BLaER1 treated with 17β-estradiol and CSF1 and Interleukin-3, amounts not matched to agents 10 nM and 100 nM (cell line): ENCODE results near the gene ZBTB43.
A peak's percentile ranks its signal among the peaks of the same experiment; 100 is the strongest.

Source experiments
- H3K27ac ChIP-seq, 11 experiments: shearing (Covaris generic); formaldehyde crosslinking; 2 replicates each; pipeline ENCODE4 v1.8.1; 2022
- H3K27me3 ChIP-seq, 11 experiments: shearing (Covaris generic); formaldehyde crosslinking; 2 replicates each; pipeline ENCODE4 v1.8.1; 2022
- H3K36me3 ChIP-seq, 11 experiments: shearing (Covaris generic); formaldehyde crosslinking; 2 replicates each; pipeline ENCODE4 v1.8.1; 2022
- H3K4me1 ChIP-seq, 10 experiments: shearing (Covaris generic); formaldehyde crosslinking; 2 replicates each; pipeline ENCODE4 v1.8.1; 2022
- H3K4me2 ChIP-seq, 11 experiments: shearing (Covaris generic); formaldehyde crosslinking; 2 replicates each; pipeline ENCODE4 v1.8.1; 2022
- H3K4me3 ChIP-seq, 10 experiments: shearing (Covaris generic); formaldehyde crosslinking; 2 replicates each; pipeline ENCODE4 v1.8.1; 2022
- H3K9ac ChIP-seq, 11 experiments: shearing (Covaris generic); formaldehyde crosslinking; 2 replicates each; pipeline ENCODE4 v1.8.1; 2022
- H3K9me3 ChIP-seq, 11 experiments: shearing (Covaris generic); formaldehyde crosslinking; replicated peaks in 1 of 11; 2 replicates each; pipeline ENCODE4 v1.8.1; 2022
- H4K20me1 ChIP-seq, 11 experiments: shearing (Covaris generic); formaldehyde crosslinking; 2 replicates each; pipeline ENCODE4 v1.8.1; 2022
- Cebpa-rat ChIP-seq, 11 experiments: shearing (Covaris generic); IDR thresholded peaks; 2 replicates each; pipeline ENCODE4 v1.8.1; 2022

Gene ZBTB43

DNA sequence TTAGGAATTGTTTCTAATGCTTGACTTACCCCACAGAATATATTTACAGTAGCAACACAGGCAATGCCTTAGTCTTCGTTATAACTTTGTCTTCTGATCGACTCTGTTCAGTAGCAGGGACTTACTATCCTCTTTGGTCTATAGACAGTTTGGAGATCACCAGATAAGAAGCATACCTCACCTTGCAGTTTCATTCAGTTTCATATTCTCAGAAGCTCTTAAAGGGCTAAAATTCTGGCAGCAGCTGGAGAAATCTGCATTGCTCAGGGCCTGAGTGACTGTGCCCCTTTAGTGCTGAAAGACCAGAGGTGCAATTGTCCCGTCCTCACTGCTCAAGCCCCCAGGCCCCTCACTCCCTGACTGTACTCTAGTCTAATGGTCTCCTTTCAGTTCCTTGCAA lies 26.0 kb downstream of the ZBTB43 start:
- Histone ChIP-seq H3K27me3 (no peaks in the 10 kb centered on the region), H3K4me3 (no peak overlapping the region), H3K4me1 (peaks cover 3 to 13% (median 8%) of the 10 kb centered on the region in 10 experiments; a peak in 19 of 20 replicates), H3K36me3 (peaks cover 49 to 96% (median 64%) of the 10 kb centered on the region in 11 experiments), H3K9ac (no peak overlapping the region), H3K4me2 (no peak overlapping the region), H4K20me1 (peaks cover 10 to 100% (median 63%) of the 10 kb centered on the region in 11 experiments; a peak in 18 of 22 replicates), H3K27ac (no peak overlapping the region), H3K9me3 (no peaks in the 10 kb centered on the region)
- TF ChIP-seq Cebpa-rat (IDR thresholded peaks at IDR 0.05), result no peak

GRCh38 chr9:126832440-126832839 lies 27.6 kb downstream of the ZBTB43 start:
- H3K9ac ChIP-seq, result no peak overlapping the region
- no peaks in the 10 kb centered on the region for H3K9me3 ChIP-seq
- peaks cover 48 to 96% (median 65%) of the 10 kb centered on the region in 11 experiments for H3K36me3 ChIP-seq
- peaks cover 18 to 100% (median 73%) of the 10 kb centered on the region in 11 experiments; a peak in 19 of 22 replicates for H4K20me1 ChIP-seq
- H3K4me3 ChIP-seq, result no peak overlapping the region
- no peaks in the 10 kb centered on the region for H3K27me3 ChIP-seq
- peaks cover 9 to 21% (median 15%) of the 10 kb centered on the region in 10 experiments; a peak in 19 of 20 replicates for H3K4me1 ChIP-seq
- no peak overlapping the region for H3K27ac ChIP-seq
- no peak overlapping the region for H3K4me2 ChIP-seq
- no peak for TF ChIP-seq Cebpa-rat (IDR thresholded peaks at IDR 0.05)

DNA sequence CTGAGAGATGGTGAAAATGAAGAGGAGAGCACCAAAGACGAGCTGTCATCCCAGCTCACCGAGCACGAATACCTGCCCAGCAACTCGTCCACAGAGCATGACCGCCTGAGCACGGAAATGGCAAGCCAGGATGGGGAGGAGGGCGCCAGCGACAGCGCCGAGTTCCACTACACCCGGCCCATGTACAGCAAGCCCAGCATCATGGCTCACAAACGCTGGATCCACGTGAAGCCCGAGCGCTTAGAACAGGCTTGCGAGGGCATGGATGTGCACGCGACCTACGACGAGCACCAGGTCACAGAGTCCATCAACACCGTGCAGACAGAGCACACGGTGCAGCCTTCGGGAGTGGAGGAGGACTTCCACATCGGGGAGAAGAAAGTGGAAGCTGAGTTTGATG lies 28.2 kb downstream of the ZBTB43 start:
- Histone ChIP-seq H3K4me2 (no peak overlapping the region), H3K27me3 (no peaks in the 10 kb centered on the region), H4K20me1 (peaks cover 19 to 100% (median 74%) of the 10 kb centered on the region in 11 experiments; a peak in 19 of 22 replicates), H3K4me1 (peaks cover 9 to 21% (median 16%) of the 10 kb centered on the region in 10 experiments; a peak in 19 of 20 replicates), H3K4me3 (no peak overlapping the region), H3K9me3 (no peaks in the 10 kb centered on the region), H3K9ac (no peak overlapping the region), H3K27ac (no peak overlapping the region), H3K36me3 (peaks cover 46 to 94% (median 65%) of the 10 kb centered on the region in 11 experiments)
- TF ChIP-seq Cebpa-rat (IDR thresholded peaks at IDR 0.05), result no peak

GRCh38 chr9:126833710-126834345 lies 29.0 kb downstream of the ZBTB43 start:
- Histone ChIP-seq H3K27ac (no peak overlapping the region), H3K27me3 (no peaks in the 10 kb centered on the region), H3K9ac (no peak overlapping the region), H3K4me1 (peaks cover 9 to 21% (median 18%) of the 10 kb centered on the region in 10 experiments; a peak in 19 of 20 replicates), H3K4me2 (no peak overlapping the region), H3K36me3 (peaks cover 53 to 96% (median 71%) of the 10 kb centered on the region in 11 experiments), H3K9me3 (no peaks in the 10 kb centered on the region), H3K4me3 (no peak overlapping the region), H4K20me1 (peaks cover 24 to 100% (median 82%) of the 10 kb centered on the region in 11 experiments; a peak in 20 of 22 replicates)
- TF ChIP-seq Cebpa-rat (IDR thresholded peaks at IDR 0.05), result no peak

DNA sequence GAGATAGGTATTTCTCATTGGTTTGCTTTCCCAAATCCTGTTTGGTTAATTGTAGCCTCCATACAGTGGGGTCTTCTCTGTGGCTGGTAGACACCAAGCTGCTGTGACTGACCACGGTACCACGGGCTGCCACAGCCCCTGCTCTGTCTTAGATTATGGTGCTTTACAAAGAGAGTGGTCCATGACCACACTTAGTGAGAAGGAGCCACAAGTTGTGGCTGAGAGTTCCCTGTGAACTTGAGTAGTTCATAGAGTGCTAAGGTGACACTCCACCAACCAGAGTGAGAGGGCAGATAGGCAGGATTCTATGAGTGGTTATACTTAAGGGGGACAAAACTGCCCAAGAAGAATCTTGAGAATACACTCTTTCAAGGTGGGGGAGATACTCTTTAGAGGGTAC lies 29.8 kb downstream of the ZBTB43 start:
- no peak overlapping the region for H3K4me3 ChIP-seq
- no peaks in the 10 kb centered on the region for H3K27me3 ChIP-seq
- TF ChIP-seq Cebpa-rat (IDR thresholded peaks at IDR 0.05), result no peak
- H3K27ac ChIP-seq, result no peak overlapping the region
- peaks cover 26 to 99% (median 81%) of the 10 kb centered on the region in 11 experiments; a peak in 20 of 22 replicates for H4K20me1 ChIP-seq
- peaks cover 55 to 96% (median 79%) of the 10 kb centered on the region in 11 experiments for H3K36me3 ChIP-seq
- H3K4me1 ChIP-seq, result peaks cover 9 to 27% (median 19%) of the 10 kb centered on the region in 10 experiments; a peak in 19 of 20 replicates
- H3K4me2 ChIP-seq, result no peak overlapping the region
- no peak overlapping the region for H3K9ac ChIP-seq
- no peaks in the 10 kb centered on the region for H3K9me3 ChIP-seq

- Histone ChIP-seq H3K9me3 (no peaks in the 10 kb centered on the region), H3K4me2 (peak overlapping the region in 10 of 11 experiments; percentile 34 to 65 (median 50); a peak in 20 of 22 replicates), H3K9ac (no peak overlapping the region), H3K4me3 (no peak overlapping the region), H3K27ac (no peak overlapping the region), H3K36me3 (peaks cover 50 to 81% (median 67%) of the 10 kb centered on the region in 11 experiments), H3K4me1 (peaks cover 9 to 27% (median 19%) of the 10 kb centered on the region in 10 experiments; a peak in 19 of 20 replicates), H4K20me1 (peaks cover 26 to 88% (median 68%) of the 10 kb centered on the region in 11 experiments; a peak in 20 of 22 replicates), H3K27me3 (no peaks in the 10 kb centered on the region)
- TF ChIP-seq Cebpa-rat (IDR thresholded peaks at IDR 0.05), result no peak
Measured at GRCh38 chr9:126836216-126836615, 31.4 kb downstream of the ZBTB43 start.

GRCh38 chr9:126838055-126838811 lies 33.4 kb downstream of the ZBTB43 start:
- Histone ChIP-seq H3K27me3 (no peaks in the 10 kb centered on the region), H3K9ac (no peak overlapping the region), H3K4me1 (peaks cover 9 to 30% (median 21%) of the 10 kb centered on the region in 10 experiments), H3K27ac (no peak overlapping the region), H4K20me1 (peaks cover 26 to 78% (median 60%) of the 10 kb centered on the region in 11 experiments; a peak in 20 of 22 replicates), H3K9me3 (no peaks in the 10 kb centered on the region), H3K4me3 (no peak overlapping the region), H3K4me2 (0 out of 22 replicates have a peak overlapping the region, but pooled peaks of 1 of the 11 experiments have one; percentile 21), H3K36me3 (peaks cover 33 to 61% (median 48%) of the 10 kb centered on the region in 11 experiments)
- no peak for TF ChIP-seq Cebpa-rat (IDR thresholded peaks at IDR 0.05)

DNA sequence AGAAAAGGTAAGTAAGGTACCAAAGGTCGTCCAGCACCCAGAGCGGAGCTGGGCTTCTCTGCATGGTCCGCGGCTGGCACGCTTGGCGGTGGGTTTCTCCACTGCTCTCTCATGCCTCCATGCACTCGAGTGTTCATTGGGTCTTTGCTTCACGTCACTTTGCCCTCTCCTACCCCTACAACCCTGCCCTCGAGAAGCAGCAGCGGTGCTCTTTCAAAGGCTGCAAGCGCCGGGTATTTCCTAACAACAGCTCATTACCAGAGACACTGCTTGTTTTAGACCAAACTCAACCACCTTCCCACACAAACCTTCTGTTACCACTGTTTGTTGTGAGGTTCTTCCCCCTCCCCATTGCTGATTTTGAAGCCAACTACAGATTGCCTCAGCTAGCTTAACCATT lies 34.1 kb downstream of the ZBTB43 start:
- no peak for TF ChIP-seq Cebpa-rat (IDR thresholded peaks at IDR 0.05)
- Histone ChIP-seq H3K9ac (no peak overlapping the region), H3K36me3 (peaks cover 27 to 54% (median 41%) of the 10 kb centered on the region in 11 experiments), H3K27me3 (no peaks in the 10 kb centered on the region), H3K4me3 (no peak overlapping the region), H3K4me2 (no peak overlapping the region), H3K9me3 (no peaks in the 10 kb centered on the region), H4K20me1 (peaks cover 26 to 72% (median 54%) of the 10 kb centered on the region in 11 experiments; a peak in 20 of 22 replicates), H3K4me1 (peaks cover 9 to 36% (median 23%) of the 10 kb centered on the region in 10 experiments), H3K27ac (no peak overlapping the region)

GRCh38 chr9:126839301-126839700 lies 34.5 kb downstream of the ZBTB43 start:
- no peak overlapping the region; a peak in 1 of 22 replicates for H3K4me2 ChIP-seq
- no peak for TF ChIP-seq Cebpa-rat (IDR thresholded peaks at IDR 0.05)
- peaks cover 26 to 68% (median 50%) of the 10 kb centered on the region in 11 experiments; a peak in 20 of 22 replicates for H4K20me1 ChIP-seq
- peaks cover 23 to 50% (median 38%) of the 10 kb centered on the region in 11 experiments for H3K36me3 ChIP-seq
- no peak overlapping the region for H3K9ac ChIP-seq
- H3K27ac ChIP-seq, result no peak overlapping the region
- H3K4me3 ChIP-seq, result no peak overlapping the region
- peaks cover 9 to 37% (median 23%) of the 10 kb centered on the region in 10 experiments for H3K4me1 ChIP-seq
- H3K9me3 ChIP-seq, result no peaks in the 10 kb centered on the region
- no peaks in the 10 kb centered on the region for H3K27me3 ChIP-seq
